HG02759 (cell line): ENCODE measurements around the gene ANKMY1.

Experiments used
- ATAC-seq: cut with Tn5 transposase; IDR thresholded peaks from one replicate; pipeline ENCODE4 v1.9.1; 2021; ENCODE audit warnings: mild to moderate bottlenecking, moderate library complexity; ENCODE audit not compliant: unreplicated experiment

The ANKMY1 gene

DNA sequence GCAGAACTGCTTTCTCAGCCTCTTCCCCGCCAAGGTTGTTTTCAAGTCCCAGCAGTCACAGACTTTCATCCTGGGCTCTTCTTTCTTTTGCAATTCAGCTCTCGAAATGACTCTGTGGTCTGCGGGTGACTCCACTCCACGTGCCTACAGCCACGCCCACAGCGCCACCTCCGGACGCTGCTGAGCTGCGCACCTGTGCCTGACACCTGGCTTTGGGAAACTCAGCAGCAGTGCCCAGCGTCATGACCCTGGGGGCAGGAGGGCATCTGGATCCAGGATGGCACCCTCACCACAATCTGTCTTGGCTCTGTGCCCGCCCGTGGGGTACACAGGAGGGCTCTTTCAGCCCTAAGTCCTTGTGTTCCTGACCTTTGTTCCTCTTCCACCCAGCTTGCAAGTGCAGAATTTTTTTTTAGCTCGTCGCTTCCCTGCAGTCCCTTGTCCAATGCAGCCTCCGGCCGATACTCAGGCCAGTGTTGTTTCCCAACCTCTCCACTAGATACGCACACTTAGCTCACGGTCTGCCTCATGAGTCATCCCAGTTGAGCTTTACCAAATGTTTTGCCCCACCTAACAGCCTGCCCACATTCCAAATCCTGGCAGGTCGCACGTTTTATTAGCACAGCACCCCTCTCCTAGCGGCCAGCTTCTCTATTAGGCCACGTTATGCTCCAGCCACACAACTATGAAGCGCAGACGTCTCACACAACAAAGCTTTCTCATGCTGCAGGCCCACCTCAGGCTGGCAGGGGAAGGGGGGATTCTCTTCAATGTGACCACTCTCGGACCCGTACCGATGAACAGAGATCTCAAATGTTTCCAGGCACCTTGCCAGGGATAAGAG, 22.2 kb upstream of the ANKMY1 start:
- no peak for ATAC-seq

GRCh38 chr2:240579071-240579762, 21.4 kb upstream of the ANKMY1 start:
- ATAC-seq, result no peak

DNA sequence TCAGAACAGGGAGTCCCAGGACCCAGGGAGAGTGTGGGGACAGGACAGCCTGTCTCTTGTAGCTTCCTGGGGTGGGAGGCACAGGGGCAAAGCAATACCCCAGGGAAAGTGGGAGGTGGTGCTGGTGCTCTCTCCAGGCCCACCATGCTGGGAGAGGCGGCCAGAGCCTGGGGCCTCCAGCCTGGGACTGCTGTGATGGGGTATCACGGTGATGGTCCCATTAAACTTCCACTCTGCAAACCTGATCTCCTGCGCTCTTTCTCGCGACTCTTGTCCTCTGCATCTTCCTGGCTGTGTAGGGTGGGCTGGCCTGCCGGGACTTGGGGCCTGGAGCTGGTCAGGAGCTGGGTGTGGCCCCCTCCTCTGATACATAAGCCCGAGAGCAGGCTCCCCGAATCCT, 20.7 kb upstream of the ANKMY1 start:
- no peak for ATAC-seq

GRCh38 chr2:240578110-240578450, 20.3 kb upstream of the ANKMY1 start:
- no peak for ATAC-seq

GRCh38 chr2:240577281-240578109, 19.7 kb upstream of the ANKMY1 start:
- no peak for ATAC-seq

DNA sequence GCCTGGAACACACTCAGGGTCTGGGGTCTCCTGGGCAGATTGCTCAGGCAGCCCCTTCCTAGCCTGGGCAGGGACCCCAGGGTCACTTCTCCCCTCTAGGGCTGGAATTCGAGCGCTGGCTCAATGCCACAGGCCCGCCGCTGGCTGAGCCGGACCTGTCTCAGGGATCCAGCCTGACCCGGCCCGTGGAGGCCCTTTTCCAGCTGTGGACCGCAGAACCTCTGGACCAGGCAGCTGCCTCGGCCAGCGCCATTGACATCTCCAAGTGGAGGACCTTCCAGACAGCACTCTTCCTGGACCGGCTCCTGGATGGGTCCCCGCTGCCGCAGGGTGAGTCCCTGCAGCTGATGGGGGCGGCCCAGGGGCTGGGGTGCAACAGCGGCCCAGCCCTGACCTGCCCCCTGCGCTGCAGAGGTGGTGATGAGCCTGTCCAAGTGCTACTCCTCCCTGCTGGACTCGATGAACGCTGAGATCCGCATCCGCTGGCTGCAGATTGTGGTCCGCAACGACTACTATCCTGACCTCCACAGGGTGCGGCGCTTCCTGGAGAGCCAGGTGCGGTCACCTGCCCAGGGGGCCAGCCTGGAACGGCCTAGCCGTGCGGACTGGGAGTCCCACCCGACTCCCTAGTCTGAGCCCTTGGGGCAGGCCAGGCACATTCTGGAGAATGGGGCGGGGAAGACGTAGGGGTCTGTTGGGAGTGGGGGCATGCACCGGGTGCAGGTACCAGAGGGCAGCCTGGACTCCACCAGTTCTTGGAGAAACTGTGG, 18.8 kb upstream of the ANKMY1 start:
- no peak for ATAC-seq

GRCh38 chr2:240576036-240576435, 18.2 kb upstream of the ANKMY1 start:
- no peak for ATAC-seq

DNA sequence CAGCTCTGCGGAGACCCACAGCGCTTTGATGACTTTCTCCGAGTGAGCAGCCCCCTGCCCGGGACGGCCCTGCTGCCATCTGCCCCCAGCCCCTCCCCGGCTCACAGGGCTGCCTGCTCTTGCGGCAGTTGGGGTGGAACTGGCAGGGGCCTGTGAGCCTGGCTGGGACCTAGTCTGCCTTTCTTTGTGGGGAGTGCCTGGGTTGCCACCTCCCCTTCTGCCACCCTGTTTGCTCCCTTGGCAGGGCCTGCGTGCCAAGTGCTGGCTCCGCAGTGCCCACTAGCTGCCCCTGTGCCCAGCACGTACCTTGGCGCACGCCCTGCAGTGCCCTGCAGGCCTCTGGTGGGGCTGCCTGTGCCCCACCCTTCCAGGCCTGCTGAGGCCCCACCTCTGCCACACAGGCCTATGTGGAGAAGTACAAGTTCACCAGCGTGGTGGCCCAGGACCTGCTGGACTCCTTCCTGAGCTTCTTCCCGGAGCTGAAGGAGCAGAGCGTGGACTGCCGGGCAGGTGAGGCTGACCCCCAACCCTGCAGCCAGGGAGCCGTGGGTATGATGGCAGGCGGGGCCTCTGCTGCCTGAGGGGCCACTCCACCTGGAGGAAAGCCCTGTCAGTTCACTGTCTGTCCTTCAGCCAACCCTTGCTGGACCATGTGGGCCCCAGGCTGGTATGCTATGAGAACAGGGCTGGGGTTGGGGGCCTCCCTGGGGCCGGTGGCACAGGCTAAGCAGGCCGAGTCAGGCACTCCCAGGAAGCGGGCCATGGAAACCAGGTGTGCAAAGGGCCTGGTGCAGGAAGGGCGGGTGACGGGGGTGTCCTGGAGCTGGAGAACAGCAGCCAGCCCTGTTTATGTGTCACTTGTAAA, 17.5 kb upstream of the ANKMY1 start:
- ATAC-seq, result no peak

- ATAC-seq, result no peak
Observed at GRCh38 chr2:240574386-240575100, 16.8 kb upstream of the ANKMY1 start.

GRCh38 chr2:240573516-240574385, 16.0 kb upstream of the ANKMY1 start:
- no peak for ATAC-seq

DNA sequence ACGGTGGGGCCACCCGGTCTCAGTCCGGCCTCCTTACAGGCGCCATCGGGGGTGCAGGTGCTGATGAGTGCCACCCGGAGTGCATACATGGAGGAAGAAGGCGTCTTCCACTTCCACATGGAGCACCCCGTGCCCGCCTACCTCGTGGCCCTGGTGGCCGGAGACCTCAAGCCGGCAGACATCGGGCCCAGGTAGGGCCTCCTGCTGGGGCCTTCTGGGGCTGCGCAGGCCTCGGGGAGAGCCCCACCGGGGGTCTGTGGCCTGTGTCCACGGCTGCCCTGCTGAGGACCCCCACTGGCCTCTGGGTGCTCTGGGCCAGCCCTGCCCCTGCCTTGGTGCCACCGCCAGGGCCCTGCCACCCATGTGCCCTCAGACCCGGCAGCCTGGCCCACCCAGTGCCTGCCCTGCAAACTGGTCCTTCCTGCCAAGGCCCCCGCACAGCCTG, 15.3 kb upstream of the ANKMY1 start:
- no peak for ATAC-seq

GRCh38 chr2:240572141-240573031, 14.6 kb upstream of the ANKMY1 start:
- ATAC-seq, result no peak

DNA sequence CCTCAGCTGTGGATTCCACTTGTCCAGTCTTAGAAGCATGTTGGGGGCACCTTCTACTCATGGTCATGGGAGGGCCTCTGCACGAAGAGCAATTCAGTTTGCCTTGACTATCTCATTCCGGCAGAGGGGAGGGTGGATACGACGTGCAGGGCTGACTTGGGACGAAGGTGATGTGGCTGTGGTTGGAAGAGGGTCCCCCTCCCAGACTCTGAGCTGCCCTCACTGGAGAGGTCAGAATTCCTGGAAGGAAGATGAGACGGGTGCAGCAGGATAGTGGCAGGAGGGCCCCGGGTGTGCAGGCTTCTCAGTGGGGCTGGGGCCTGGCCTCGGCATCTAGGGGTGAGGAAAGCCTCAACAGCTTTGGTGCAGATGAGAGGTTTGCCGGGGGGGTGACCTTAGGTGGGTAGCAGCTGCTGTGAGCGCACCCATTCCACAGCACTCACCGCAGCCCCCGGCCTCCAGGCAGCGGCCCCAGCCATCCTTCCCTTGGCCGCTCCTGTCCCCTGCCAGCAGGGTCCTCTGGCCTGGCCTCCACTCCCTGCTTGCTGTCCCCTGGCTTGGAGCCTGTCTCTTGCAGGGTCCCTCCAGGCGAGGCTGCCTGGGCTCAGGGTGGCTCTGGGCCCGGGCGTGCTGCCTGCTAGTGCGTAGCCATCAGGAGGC, 13.7 kb upstream of the ANKMY1 start:
- ATAC-seq, result no peak

GRCh38 chr2:240570531-240571313, 12.9 kb upstream of the ANKMY1 start:
- ATAC-seq, result no peak

DNA sequence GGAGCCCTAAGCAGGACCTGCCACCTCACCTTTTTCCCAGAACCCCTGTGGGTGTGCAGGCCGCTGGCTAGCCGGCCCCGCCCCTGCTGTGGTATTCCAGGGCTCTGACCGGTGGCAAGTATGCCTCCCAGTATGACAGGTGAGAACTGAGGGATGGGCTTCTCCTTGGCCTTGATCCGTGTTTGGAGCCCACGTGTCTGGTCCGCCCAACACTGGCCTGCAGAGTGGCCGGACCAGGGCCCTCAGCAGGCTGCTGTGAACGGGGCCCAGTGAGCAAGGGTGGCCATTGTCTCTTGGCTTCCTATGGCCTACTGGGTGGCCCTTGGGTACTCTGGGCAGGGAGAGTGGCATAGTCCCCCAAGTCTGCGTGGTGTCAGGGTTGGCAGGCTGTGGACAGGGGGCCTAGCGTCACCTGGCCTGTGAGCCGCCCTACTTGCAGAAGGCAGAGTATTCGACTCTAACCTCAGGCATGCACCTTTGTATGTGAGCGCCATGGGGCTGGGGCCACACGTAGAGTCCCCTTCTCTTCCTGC, 12.3 kb upstream of the ANKMY1 start:
- no peak for ATAC-seq

DNA sequence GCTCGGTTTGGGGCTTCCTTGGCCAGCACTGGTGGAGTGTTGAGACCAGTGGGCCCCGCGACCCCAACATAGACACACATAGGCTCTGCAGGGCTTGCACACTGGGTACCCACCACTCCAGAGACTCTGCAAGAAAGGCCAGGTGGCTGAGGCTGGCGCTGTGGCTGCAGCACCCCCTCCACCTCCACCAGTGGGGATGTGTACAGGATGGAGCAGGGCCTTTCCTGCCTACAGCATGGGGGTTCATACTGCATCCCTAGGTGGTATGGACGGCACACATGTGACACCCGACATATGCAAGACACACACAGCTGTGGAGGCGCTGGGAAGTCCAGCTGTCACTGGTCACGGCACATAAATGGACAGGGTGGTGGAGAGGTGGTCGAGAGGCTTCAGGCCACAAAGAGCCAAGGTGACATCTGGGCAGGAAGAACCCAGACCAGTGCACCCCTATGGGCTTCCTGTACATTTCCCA, 11.8 kb upstream of the ANKMY1 start:
- no peak for ATAC-seq
